ENCODE results near the gene RAPGEF3.

Gene RAPGEF3

GRCh38 chr12:47711448-47711847, 47.2 kb downstream of the RAPGEF3 start:
- no peak overlapping the region for H3K27ac ChIP-seq
- no peak for TF ChIP-seq CTCF (conservative IDR thresholded peaks at IDR 0.05)

DNA sequence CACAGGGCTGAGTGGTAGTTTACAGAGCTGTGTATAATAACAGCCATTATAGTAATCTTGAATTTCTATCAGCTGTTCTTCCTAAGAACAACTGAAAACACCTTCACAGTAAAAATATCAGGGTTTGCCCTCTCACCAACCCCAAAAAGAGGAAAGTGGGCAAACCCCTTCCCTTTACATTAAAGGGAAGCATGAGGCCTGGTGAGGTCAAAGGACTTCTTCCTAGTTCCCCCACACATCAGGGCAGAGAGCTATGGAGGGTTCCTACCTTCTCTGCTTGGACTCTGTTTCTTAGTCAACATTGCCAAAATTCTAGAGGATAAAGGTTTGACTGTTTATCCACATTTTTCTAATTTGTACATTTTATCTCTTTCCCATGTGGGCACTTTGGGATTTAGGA, 48.4 kb downstream of the RAPGEF3 start:
- no peak overlapping the region for H3K27ac ChIP-seq
- no peak for TF ChIP-seq CTCF (conservative IDR thresholded peaks at IDR 0.05)

DNA sequence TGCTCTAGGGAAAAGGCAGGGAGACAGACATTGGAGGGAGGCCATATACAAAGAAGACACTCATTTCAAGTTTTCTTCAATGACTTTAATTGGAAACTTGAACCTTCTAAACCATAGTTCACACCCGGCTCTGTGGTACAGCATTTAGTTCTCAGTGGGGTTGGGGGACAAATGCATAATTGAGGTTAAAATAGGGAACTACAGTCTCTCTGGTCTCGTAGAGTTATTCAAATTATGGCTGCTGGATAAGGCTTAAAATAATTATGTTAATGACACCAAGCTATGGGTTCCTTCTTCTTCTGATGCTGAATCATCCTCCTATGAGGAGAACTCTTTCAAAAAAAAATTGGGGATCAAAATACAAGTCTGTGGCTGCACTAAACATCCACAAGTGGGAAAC, 49.0 kb downstream of the RAPGEF3 start:
- H3K27ac ChIP-seq = no peak overlapping the region
- no peak for TF ChIP-seq CTCF (conservative IDR thresholded peaks at IDR 0.05)

DNA sequence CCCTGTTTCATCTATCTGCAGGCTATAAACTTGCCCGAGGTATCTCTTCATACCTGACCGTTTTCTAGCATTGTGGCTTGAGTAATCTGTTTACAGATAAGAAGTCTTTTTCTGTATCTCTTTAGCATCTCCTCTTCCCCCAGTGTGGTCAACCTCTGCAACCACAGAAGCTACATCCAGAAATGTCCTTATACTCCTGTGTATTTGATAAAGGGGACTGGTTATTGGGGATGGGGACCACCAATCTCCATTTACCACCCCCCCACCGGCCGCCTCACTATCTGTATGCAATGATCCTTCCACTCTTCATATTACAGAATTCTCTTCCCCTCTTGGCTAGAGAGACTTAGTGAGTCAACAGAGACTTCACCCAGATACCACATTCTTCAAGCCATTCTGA, 49.4 kb downstream of the RAPGEF3 start:
- no peak overlapping the region for H3K27ac ChIP-seq
- no peak for TF ChIP-seq CTCF (conservative IDR thresholded peaks at IDR 0.05)

DNA sequence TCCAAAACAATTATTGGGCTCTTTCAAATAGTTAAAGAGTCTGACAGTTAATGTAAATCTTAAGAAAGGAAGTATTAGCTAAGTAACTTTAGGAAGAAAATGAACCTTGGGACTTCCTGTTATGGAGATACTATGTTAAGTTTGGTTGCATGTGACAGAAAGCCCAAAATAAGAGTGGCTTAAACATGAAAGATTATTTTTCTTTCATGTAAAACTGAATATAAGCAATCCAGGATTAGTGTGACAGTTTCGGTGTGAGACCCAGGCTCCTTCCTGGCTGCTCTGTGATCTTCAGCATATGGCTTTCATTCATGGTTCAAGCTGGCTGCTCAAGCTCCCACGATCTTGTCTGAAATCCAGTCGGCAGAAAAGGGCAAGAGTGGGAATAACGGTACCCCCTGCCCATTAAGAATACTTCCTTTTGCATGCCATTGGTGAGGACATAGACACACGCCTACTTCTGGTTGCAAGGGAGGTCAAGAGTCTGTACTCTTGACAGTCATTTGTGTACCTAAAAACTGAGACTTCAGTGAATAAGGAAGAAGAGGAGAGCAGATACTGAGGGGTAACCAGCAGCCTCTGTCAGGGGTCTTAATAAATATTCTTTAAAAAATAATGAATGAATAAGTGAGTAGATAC, 50.7 kb downstream of the RAPGEF3 start:
- TF ChIP-seq CTCF (conservative IDR thresholded peaks at IDR 0.05) = no peak
- no peak overlapping the region for H3K27ac ChIP-seq

- no peak for TF ChIP-seq CTCF (conservative IDR thresholded peaks at IDR 0.05)
- peak overlapping the region; percentile 86 for H3K27ac ChIP-seq
Measured at GRCh38 chr12:47707355-47707754, 51.3 kb downstream of the RAPGEF3 start.

GRCh38 chr12:47705566-47706425, 52.9 kb downstream of the RAPGEF3 start, which contains the start of gene RPAP3:
Gene RPAP3 (minus strand): TSS chr12:47706030. CDS start chr12:47702840, 3,190 bp downstream.
- H3K27ac ChIP-seq = peak within 1 kb of the TSS; percentile 86
- peak; percentile 83 for TF ChIP-seq CTCF (conservative IDR thresholded peaks at IDR 0.05)

Data from VCaP (cell line).